Adrenal gland (tissue), 5 donors: Measurements from ENCODE around the gene LGALS4.

Source experiments
- CTCF ChIP-seq, 6 experiments: fragments of 450-650 bp in 4 of 6; fragments of 200-600 bp in 2 of 6; sonication (generic) in 1 of 6; IDR thresholded peaks; 1 replicate in 5 of 6; 2 replicates in 1 of 6; pipeline versions ENCODE4 v1.5.1 to v1.8.0; 2016 to 2021; ENCODE audit warnings: antibody characterized with exemption in 6 of 6, mild to moderate bottlenecking in 2 of 6, moderate library complexity in 1 of 6
- POLR2A ChIP-seq, 2 donors: fragments of 450-650 bp; IDR thresholded peaks; one replicate each; pipeline ENCODE4 v1.6.1; 2017; ENCODE audit warnings: antibody characterized with exemption in 2 of 2, mild to moderate bottlenecking in 2 of 2, moderate library complexity in 1 of 2
- donor health status: DM: no; HTN: no; CAD: no.

GRCh38 chr19:38842439-38843174, 29.9 kb upstream of the LGALS4 start:
- TF ChIP-seq CTCF (IDR thresholded peaks at IDR 0.05) (no peak), POLR2A (IDR thresholded peaks at IDR 0.05) (no peak)
